ENCODE results near the gene PAFAH2. TPM values are rescaled to one million over a fixed set of nuclear protein-coding genes. Genes with fewer than 3 reads are reported as not detected.

Gene PAFAH2
- total and polyA plus RNA-seq, 2 of the 13 experiments (the other 11 are each of a cell fraction or from before 2014, with no cell fraction given), result 6.9 to 9.4 TPM

DNA sequence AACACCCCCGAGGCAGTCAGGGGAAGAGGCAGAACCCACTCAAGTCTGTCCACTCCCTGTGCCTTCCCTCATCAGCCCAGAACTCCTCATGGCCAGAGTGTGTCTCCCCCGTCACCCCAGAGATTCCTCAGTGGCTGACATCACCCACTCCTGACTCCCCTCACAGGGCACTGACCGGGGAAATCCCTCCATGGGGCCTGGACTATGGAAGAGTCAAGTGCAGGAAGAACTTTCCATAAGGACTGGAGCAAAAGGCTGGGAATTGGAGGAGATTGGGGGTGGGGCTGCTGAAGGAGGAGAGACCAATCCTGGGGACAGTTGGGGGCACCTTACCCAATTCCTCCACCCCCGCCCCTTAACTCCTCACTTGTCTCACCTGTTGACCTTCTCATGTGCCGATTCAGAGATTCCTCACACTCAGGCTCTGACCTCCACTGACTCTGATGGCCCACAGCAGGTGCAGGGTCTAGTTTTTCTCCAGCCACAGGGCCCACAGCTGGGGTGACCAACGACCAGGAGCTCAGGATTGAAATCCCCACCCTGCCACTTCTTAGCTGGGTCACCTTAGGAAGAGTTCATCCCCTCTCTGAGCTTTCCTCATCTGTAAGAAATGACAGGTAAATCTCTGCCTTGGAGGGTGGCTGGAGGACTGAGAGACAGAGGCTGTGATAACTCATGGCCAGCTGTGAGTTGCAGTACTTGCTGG is 23.2 kb upstream of the PAFAH2 start:
- ATAC-seq (no peak), DNase-seq (ENCODE audit: low spot score) (no peak), FAIRE-seq (no peak)
- POLR2A ChIA-PET, result interaction anchor here (2.2 kb wide), 1 partner anchor 24 kb away, joined by 10 read pairs; the partner anchor contains the start of gene PAFAH2
- TF ChIP-seq ZNF768 (CRISPR knock-in tag; IDR thresholded peaks at IDR 0.05) (peak; percentile 43), ATF4 (CRISPR knock-in tag; IDR thresholded peaks at IDR 0.05) (no peak), ZMYM3 (CRISPR knock-in tag; IDR thresholded peaks at IDR 0.05) (peak; percentile 87), ZNF569 (CRISPR knock-in tag; IDR thresholded peaks at IDR 0.05; ENCODE audit: borderline replicate concordance) (no peak)
- intact Hi-C loops (cut with micrococcal nuclease; ENCODE audit: unreplicated experiment) (no loop called here), in situ Hi-C loops (cut with HindIII; ENCODE audit: extremely low pct_ligation_motif_present, low pct_unique_long_range_greater_than_20kb) (no loop called here)
- Histone ChIP-seq H3K4me3 (replicated peaks in 1 of 3; ENCODE audit: insufficient read depth in 1 of 3, low read depth in 2 of 3, low read length in 3 of 3) (peak overlapping the region in 2 of 3 experiments; percentile 49 to 78; a peak in 4 of 6 replicates), H3K4me1 (ENCODE audit: insufficient read depth, low read length) (peaks cover 92% of the 10 kb centered on the region), H3K9me3 (ENCODE audit: low read length) (no peaks in the 10 kb centered on the region), H3K36me3 (replicated peaks in 1 of 2; ENCODE audit: control insufficient read depth in 1 of 2, insufficient read depth in 2 of 2, low read length in 2 of 2) (no peaks in the 10 kb centered on the region), H2AFZ (ENCODE audit: low read length) (no peak overlapping the region), H4K20me1 (ENCODE audit: insufficient read depth, low read length) (no peaks in the 10 kb centered on the region), H3K4me2 (ENCODE audit: low read depth, low read length) (peak overlapping the region; percentile 81), H3K9ac (ENCODE audit: insufficient read depth, low read depth, low read length) (no peak overlapping the region), H3K79me2 (ENCODE audit: insufficient read depth, low read length) (no peaks in the 10 kb centered on the region), H3K27me3 (ENCODE audit: control insufficient read depth in 1 of 2, insufficient read depth in 2 of 2, low read length in 2 of 2) (peaks cover 8 to 31% of the 10 kb centered on the region in 2 experiments), H3K27ac (ENCODE audit: extremely low read length, insufficient read depth, low read length) (no peak overlapping the region)
- WGBS (ENCODE audit: low lambda C conversion rate), result 17% methylated on average over 5 of the region's 6 CpGs
- CTCF ChIA-PET (ENCODE audit: low intra/inter-chr PET ratio, low total read pairs), result no interaction called here
- no TSS peak for BruUV-seq (replicated peaks)

GRCh38 chr1:26020330-26020768 is 22.5 kb upstream of the PAFAH2 start:
- in situ Hi-C loops (cut with HindIII; ENCODE audit: extremely low pct_ligation_motif_present, low pct_unique_long_range_greater_than_20kb), result no loop called here
- no peak overlapping the region; a peak in 1 of 6 replicates for H3K4me3 ChIP-seq (replicated peaks in 1 of 3; ENCODE audit: insufficient read depth in 1 of 3, low read depth in 2 of 3, low read length in 3 of 3)
- BruUV-seq (replicated peaks), result no TSS peak
- ChIA-PET CTCF (ENCODE audit: low intra/inter-chr PET ratio, low total read pairs) (no interaction called here), POLR2A (no interaction called here)
- no peak overlapping the region for H3K9ac ChIP-seq (ENCODE audit: insufficient read depth, low read depth, low read length)
- no peaks in the 10 kb centered on the region for H3K79me2 ChIP-seq (ENCODE audit: insufficient read depth, low read length)
- intact Hi-C loops (cut with micrococcal nuclease; ENCODE audit: unreplicated experiment), result no loop called here
- no peaks in the 10 kb centered on the region for H4K20me1 ChIP-seq (ENCODE audit: insufficient read depth, low read length)
- H3K4me2 ChIP-seq (ENCODE audit: low read depth, low read length), result peak overlapping the region; percentile 81; the same call in 1 of the 2 replicates
- peaks cover 8 to 31% of the 10 kb centered on the region in 2 experiments for H3K27me3 ChIP-seq (ENCODE audit: control insufficient read depth in 1 of 2, insufficient read depth in 2 of 2, low read length in 2 of 2)
- DNase-seq (ENCODE audit: low spot score) (no peak), ATAC-seq (no peak), FAIRE-seq (no peak)
- H3K4me1 ChIP-seq (ENCODE audit: insufficient read depth, low read length), result peaks cover 90% of the 10 kb centered on the region
- no peaks in the 10 kb centered on the region for H3K36me3 ChIP-seq (replicated peaks in 1 of 2; ENCODE audit: control insufficient read depth in 1 of 2, insufficient read depth in 2 of 2, low read length in 2 of 2)
- 31% methylated on average over 3 of the region's 6 CpGs for WGBS (ENCODE audit: low lambda C conversion rate)
- H3K9me3 ChIP-seq (ENCODE audit: low read length), result no peaks in the 10 kb centered on the region
- H2AFZ ChIP-seq (ENCODE audit: low read length), result no peak overlapping the region
- no peak overlapping the region for H3K27ac ChIP-seq (ENCODE audit: extremely low read length, insufficient read depth, low read length)
- TF ChIP-seq ZFY (CRISPR knock-in tag; IDR thresholded peaks at IDR 0.05), result no peak
- TF ChIP-seq ZNF737 (CRISPR knock-in tag; IDR thresholded peaks at IDR 0.05; ENCODE audit: borderline replicate concordance), result no peak
- no peak for TF ChIP-seq PHF8 (CRISPR knock-in tag; IDR thresholded peaks at IDR 0.05)
- TF ChIP-seq ZFYVE20 (CRISPR knock-in tag; IDR thresholded peaks at IDR 0.05; ENCODE audit: borderline replicate concordance, low read depth), result no peak
- TF ChIP-seq TAF15 (IDR thresholded peaks at IDR 0.05; ENCODE audit: low read depth, low read length, poor library complexity, severe bottlenecking), result no peak
- no peak for TF ChIP-seq NPAS2 (CRISPR knock-in tag; IDR thresholded peaks at IDR 0.05; ENCODE audit: borderline replicate concordance)
- no peak for TF ChIP-seq KLF12 (CRISPR knock-in tag; IDR thresholded peaks at IDR 0.05; ENCODE audit: borderline replicate concordance)
- no peak for TF ChIP-seq RCOR2 (CRISPR knock-in tag; IDR thresholded peaks at IDR 0.05)
- TF ChIP-seq MTA3 (CRISPR knock-in tag; IDR thresholded peaks at IDR 0.05), result no peak
- TF ChIP-seq, protein P1, sequence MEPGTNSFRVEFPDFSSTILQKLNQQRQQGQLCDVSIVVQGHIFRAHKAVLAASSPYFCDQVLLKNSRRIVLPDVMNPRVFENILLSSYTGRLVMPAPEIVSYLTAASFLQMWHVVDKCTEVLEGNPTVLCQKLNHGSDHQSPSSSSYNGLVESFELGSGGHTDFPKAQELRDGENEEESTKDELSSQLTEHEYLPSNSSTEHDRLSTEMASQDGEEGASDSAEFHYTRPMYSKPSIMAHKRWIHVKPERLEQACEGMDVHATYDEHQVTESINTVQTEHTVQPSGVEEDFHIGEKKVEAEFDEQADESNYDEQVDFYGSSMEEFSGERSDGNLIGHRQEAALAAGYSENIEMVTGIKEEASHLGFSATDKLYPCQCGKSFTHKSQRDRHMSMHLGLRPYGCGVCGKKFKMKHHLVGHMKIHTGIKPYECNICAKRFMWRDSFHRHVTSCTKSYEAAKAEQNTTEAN (CRISPR knock-in tag; conservative IDR thresholded peaks at IDR 0.05), result no peak
